Kidney capillary endothelial cell (primary cell): Measurements from ENCODE around the gene OBI1.

Experiments
- DNase-seq: peaks from one replicate; pipeline ENCODE4 v3.0.0-alpha.2; 2018; ENCODE audit warnings: low spot score

The OBI1 gene, protein sequence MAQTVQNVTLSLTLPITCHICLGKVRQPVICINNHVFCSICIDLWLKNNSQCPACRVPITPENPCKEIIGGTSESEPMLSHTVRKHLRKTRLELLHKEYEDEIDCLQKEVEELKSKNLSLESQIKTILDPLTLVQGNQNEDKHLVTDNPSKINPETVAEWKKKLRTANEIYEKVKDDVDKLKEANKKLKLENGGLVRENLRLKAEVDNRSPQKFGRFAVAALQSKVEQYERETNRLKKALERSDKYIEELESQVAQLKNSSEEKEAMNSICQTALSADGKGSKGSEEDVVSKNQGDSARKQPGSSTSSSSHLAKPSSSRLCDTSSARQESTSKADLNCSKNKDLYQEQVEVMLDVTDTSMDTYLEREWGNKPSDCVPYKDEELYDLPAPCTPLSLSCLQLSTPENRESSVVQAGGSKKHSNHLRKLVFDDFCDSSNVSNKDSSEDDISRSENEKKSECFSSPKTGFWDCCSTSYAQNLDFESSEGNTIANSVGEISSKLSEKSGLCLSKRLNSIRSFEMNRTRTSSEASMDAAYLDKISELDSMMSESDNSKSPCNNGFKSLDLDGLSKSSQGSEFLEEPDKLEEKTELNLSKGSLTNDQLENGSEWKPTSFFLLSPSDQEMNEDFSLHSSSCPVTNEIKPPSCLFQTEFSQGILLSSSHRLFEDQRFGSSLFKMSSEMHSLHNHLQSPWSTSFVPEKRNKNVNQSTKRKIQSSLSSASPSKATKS

GRCh38 chr13:78658630-78659449 is at the start of gene OBI1:
Gene OBI1, minus strand, starts transcription at chr13:78659155. Its CDS starts 35 bp downstream, at chr13:78659120.
- peak; percentile 76 for DNase-seq

DNA sequence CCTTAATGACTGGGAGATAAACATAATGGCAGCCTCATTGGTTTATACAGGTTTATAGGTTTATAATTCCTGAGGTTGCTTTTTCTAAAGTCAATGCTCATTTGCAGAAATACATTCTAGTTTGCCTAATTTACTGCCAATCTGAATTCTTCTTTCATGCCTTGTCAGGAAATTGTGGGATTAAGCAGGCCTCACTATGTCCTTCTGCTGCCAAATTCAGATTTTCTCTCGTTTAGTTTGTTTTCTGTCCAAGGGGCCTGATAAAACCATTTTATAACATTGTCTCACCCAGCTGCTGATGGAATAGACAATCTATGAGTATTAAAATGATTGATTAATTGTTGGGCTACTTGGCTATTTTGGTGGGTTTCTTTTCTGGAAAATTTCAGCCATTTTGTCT is 42.4 kb upstream of the OBI1 start:
- no peak for DNase-seq

GRCh38 chr13:78700121-78700910 is 41.4 kb upstream of the OBI1 start:
- DNase-seq = no peak

DNA sequence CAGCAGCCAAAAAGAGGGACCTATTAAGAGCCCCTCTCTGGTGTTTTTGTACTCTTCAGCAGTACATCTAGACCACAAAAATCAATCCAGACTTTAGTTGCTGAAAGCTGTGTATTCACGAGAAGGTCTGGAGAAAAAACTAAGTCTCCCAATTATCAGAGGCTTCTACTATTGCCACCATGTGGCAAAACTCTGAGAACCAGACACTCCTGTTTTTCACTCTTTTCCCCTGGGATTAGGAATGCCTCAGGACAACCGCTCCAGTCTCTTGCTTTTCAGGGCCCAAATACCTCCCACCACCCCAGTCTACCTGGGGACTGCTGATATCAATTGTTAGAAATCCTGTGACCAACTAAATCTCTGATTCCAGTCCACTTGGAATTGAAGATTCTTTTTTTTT is 30.1 kb upstream of the OBI1 start:
- peak; percentile 4 for DNase-seq

DNA sequence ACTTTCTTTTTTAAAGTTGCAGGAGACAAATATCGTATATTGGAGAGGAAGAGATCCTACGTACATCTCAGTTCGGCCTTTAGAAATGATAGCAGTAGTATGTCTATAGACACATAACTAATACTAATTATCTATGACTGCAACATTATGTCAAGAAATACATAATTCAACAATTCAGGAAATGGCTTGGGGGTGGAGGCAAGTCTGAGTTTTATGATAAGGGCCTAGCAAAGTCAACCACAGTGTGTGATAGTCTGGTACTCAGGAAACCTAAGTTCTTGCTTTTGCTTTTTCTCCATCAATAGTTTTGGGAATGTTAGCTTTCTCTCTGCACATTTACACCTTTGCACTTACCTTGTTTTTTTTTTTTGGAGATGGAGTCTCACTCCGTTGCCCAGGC is 27.5 kb upstream of the OBI1 start:
- DNase-seq = no peak

DNA sequence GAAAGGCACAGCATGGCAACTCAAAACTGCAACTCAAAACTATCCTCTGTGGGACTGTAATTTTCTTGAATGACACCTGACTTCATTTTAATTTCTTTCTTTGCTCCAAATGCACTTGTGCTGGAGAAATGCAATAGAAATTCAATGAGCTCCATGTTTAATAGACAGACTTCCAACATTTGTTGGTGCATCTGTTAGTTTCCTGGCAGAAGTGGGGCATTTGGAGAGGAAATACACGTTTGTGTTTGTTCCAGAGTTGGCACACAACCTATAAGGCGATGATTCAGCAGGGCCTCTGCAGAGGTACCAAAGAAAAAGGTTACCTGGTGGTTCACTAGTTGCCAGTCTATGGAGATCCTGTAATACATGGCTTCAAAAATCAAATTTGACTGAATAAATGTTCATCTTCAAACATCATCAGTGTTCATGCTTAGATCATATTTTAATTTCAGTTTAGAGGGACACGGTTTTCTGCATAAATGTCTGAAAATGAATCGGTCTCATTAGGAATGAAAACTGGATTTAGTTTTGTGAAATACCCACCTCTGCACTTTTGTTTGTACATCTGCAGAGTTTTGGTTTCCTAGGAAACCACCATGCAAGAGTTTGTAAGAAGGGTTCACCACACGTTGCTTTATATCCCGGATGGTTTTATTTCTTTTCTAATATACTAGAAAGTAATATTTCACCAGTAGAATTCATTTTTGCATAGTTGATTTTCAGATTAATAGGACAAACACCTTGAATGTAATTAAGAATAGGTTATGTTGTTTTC is 21.8 kb upstream of the OBI1 start:
- no peak for DNase-seq

DNA sequence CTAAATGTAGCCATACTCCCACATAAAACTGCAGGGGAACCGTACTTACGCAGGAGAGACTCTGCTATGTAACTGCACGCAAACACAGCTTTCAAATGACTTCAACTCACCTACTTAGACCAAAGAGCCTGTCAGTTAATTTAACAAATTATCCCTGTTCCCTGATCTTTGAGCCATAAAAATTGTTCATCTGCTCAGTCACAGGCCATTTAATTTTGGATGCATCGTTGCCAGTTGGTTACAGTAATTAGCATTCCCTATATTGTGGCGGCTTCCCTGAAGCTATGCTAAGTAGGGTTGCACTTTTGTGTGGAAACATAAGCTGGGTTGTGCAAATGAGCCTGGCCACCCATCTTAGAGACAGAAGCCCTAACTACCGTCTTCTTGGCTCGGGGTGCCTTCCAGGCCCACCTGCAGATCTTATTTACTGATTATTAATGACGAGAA is 21.2 kb upstream of the OBI1 start:
- DNase-seq = no peak

DNA sequence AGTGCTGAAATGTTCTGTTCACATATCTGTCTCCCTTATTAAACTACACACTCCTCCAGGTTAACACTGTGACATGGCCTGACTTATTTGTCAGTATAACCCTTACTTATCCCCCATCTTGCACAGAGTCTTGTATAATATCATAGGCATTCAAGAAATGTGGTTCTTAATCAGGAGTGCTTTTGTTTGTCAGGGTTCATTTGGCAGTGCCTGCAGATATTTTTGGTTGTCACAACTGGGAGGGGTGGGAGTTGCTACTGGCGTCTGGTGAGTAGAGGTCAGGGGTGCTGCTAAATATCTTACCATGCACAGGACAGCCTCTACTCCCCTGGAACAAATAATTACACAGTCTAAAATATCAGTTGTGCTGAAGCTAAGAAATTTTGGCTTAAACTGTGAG is 20.4 kb upstream of the OBI1 start:
- DNase-seq = no peak

DNA sequence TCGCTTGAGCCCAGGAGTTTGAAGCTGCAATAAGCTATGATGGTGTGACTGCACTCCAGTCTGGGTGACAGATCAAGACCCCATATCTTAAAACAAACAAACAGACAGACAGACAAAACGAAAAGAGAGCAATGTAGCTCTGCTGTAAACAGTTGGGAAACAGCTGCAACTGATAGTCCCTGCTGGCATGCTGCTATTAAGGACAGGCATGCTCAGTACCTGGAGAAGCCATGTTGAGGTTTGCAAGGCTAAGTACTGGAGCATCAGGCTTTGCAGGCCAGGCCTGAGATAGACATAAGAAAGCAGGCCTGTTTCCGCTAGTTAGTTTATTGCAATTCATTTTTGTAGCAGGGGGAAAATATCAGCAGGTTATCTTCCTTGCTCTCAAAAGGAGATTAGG is 16.2 kb upstream of the OBI1 start:
- no peak for DNase-seq

- DNase-seq = no peak
Observed at GRCh38 chr13:78674638-78675037, 15.7 kb upstream of the OBI1 start.

DNA sequence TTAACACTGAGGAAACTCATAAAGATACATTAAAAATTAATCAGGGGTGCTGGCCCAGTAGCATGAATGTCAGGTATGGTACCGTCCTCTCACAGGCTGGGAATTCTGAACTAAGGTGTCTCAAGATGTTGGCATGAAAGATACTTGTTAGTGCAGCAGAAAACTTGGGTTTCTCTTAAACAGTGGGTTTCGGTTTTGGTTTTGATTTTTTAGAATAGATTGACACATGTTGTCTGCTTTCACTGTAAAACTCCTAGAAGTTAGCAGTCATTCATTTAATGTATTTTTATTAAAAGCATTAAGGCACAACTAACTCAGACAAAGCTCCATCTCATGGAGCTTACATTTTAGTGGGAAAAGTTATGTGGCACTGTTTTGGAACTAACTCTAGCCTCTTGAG is 3.5 kb upstream of the OBI1 start:
- DNase-seq = no peak

DNA sequence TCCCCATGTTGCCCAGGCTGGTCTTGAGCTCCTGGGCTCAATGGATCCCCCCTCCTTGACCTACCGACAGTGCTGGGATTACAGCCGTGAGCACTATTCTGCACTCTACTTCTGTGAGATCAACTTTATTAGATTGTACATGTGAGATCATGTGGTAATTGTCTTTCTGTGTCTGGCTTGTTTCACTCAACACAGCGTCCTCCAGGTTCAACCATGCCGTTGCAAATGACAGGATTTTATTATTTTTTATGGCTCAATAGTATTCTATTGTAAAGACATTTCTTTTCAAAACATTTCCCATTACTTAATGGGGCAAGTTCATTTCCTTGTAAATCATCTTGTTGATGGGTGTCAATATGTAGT is 1.5 kb upstream of the OBI1 start:
- no peak for DNase-seq

DNA sequence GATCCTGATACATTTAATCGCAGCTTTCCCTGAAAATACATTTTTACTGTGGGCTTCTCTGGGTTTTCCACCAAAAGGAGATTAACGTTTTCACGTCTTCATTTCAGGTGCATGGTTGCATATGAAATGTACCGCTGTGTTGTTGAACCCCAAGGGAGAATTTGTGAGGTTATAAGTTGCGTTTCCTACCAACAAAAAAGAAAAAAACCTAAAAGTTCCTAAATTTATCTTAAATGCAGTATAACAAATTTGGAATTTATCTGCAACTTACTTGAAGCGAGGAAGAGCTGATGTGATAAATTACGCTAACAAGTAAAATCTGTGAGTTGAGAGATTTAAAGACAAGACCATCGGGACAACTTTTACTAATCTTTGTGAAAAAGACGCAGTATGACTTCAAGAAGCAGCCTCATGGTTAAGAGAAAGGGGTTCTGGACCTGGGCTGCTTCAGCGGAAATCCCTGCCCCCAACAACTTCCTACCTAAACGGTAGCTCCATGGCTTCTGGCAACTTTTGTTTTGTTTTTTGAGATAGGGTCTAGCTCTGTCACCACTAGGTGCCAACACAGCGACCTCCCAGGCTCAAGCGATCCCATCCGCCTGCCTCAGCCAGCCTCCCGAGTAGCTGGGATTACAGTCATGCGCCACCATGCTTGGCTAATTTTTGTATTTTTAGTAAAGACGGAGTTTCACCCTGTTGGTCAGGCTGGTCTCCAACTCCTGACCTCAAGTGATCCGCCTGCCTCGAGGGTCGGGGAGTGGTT is 958 bp upstream of the OBI1 start:
- no peak for DNase-seq

DNA sequence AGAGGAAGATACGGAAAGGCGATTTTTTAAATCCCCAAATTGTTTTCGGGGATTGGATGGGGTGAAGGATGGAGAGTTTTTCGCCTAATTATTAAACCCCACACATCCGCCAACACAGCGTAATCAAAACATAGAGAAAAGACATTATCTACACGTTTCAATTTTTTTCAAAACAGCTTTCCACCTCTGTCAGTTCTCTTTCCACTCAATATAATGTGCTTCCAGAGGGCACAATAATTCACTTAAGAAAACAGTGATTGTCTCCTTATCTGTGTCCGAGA is 435 bp upstream of the OBI1 start:
- DNase-seq = peak; percentile 10

DNA sequence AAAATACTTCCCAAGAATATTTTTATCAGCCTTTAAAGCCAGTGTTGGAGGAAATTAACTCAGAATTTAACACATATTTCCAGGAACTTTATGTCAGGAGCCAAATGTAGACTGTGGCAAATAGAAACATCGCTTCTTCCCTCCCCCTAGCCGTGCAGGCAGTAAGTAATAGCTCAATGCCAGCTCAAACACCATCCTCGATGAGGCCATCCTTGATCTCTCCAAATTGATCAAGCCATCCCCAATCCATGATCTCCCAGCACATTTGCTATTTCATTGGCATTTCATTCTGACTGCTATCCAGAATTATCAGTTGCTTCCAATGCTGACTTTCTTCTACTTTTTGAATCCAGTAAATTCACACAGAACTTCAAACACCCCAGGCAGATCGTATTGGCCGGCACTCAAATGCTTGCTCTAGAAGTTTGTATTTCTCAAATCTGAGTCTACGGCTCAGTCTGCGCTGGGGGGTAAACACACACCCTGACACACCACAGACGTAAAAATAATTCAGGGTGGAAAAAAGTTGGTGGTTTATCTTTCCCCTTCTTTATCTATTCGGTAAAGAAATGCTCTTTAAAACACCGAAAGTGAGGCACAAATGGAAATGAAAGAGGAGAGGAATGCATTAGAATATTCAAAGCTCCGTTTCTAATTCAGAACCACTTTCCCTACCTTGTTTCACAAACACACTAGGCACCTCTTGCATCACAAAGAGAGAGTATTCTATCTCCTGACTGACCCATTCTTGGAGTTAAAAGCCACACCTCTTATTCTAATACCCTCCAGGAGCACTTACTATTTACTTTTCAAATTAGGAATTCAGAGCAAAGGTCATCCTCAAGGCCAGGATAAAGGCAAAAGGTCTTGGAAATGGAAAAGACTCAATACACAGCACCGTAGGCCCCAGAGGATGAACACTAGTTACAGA is 991 bp downstream of the OBI1 start:
- peak; percentile 16 for DNase-seq

DNA sequence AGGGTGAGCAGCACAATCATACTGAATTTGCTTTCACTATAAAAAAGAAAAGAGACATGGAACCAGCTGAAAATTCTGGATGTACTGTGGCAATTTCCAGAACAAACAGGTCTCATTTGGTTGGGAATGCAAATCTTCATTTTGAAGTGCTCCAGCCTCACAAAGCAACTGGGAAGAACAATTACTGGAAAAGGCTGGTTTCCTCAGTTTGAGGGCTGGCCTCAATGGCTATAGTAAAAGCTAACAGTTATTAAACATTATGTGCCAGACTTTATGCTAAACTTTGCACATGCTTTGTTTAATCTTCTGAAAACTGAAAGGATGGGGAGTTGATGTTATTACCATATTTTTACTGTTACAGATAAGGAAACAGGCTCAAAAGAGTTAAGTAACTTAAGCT is 3.0 kb downstream of the OBI1 start:
- no peak for DNase-seq

- DNase-seq = no peak
Observed at GRCh38 chr13:78655007-78655406, 3.9 kb downstream of the OBI1 start.

DNA sequence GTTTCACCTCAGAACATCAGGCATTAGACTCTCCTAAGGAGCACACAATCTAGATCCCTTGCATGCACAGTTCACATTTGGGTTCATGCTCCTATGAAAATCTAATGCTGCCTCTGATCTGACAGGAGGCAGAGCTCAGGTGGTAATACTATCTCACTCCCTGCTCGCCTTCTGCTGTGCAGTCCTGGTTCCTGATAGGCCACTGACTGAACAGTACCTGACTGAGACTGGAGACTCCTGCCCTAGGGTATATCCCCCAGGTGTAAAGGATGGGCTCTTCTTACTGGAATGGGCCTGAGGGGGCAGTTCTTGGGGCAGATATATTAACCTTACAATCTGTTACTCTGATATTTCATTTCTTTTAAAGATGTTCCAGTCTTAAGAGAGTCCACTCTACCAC is 6.3 kb downstream of the OBI1 start:
- DNase-seq = no peak

DNA sequence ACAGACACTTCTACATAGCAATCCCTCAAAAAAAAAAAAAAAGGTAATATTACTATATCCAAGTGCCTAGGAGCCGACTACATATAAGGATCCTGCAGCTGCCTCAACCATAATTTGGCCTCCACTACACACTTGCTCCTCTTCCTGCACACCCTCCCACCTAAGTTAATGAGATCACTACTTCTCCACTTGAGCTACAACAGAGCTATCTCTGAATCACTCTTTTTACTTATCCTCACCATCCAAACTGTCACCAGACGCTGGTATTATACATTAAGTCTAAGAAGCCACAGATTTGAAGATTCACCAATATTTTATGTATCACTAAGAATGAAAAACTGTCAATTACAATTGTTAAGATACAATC is 8.3 kb downstream of the OBI1 start:
- no peak for DNase-seq
